PFSK-1 (cell line): ENCODE measurements around the gene GOLGA6A.

ENCODE experiments used
- FOXP2 ChIP-seq: optimal IDR thresholded peaks from 2 replicates; pipeline ENCODE3; 2011; ENCODE audit warnings: borderline replicate concordance, control low read depth, inconsistent platforms; ENCODE audit not compliant: insufficient read depth; ENCODE audit errors: extremely low read length, extremely low read depth
- POLR2AphosphoS5 ChIP-seq: IDR thresholded peaks from 2 replicates; pipeline ENCODE4 v1.6.1; 2012; ENCODE audit warnings: low read depth, mild to moderate bottlenecking, control low read depth, low read length, moderate library complexity
- SIN3A ChIP-seq: IDR thresholded peaks from 2 replicates; pipeline ENCODE4 v1.6.1; 2012; ENCODE audit warnings: mild to moderate bottlenecking, low read length, moderate library complexity, borderline replicate concordance; ENCODE audit not compliant: insufficient read depth
- TAF1 ChIP-seq: IDR thresholded peaks from 2 replicates; pipeline ENCODE4 v1.6.1; 2012; ENCODE audit warnings: low read length, control low read depth, borderline replicate concordance; ENCODE audit not compliant: insufficient read depth
- TF ChIP-seq, protein P1 (sequence below), 2 experiments: IDR thresholded peaks; 2 replicates each; pipeline versions ENCODE4 v1.6.1 to v1.8.0; 2011 to 2012; ENCODE audit warnings: low read depth in 2 of 2, low read length in 2 of 2, control low read depth in 1 of 2, inconsistent platforms in 1 of 2, mild to moderate bottlenecking in 1 of 2, moderate library complexity in 1 of 2; ENCODE audit not compliant: insufficient read depth in 1 of 2

The GOLGA6A gene

DNA sequence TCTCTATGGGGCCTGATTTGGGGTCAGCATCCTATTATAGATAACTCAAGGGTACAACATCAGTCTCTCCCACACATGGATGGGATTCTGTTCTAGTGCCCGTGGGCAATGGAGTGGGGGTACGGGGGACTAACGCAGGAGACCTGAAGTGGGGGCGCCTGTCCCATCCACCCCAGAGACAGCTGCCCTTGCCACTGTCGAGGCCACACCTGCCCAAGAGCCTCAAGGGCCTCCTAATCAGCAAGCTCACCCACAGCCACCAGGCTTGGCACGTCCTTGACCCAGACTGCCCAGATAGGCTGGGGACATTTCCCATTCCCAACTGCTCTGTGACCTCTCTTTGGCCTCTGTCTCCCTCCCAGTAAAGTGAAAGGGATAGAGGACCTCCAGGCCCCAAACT, 39.5 kb upstream of the GOLGA6A start:
- TF ChIP-seq SIN3A (no peak), FOXP2 (no peak), TAF1 (no peak), POLR2AphosphoS5 (no peak)
- TF ChIP-seq, protein P1, sequence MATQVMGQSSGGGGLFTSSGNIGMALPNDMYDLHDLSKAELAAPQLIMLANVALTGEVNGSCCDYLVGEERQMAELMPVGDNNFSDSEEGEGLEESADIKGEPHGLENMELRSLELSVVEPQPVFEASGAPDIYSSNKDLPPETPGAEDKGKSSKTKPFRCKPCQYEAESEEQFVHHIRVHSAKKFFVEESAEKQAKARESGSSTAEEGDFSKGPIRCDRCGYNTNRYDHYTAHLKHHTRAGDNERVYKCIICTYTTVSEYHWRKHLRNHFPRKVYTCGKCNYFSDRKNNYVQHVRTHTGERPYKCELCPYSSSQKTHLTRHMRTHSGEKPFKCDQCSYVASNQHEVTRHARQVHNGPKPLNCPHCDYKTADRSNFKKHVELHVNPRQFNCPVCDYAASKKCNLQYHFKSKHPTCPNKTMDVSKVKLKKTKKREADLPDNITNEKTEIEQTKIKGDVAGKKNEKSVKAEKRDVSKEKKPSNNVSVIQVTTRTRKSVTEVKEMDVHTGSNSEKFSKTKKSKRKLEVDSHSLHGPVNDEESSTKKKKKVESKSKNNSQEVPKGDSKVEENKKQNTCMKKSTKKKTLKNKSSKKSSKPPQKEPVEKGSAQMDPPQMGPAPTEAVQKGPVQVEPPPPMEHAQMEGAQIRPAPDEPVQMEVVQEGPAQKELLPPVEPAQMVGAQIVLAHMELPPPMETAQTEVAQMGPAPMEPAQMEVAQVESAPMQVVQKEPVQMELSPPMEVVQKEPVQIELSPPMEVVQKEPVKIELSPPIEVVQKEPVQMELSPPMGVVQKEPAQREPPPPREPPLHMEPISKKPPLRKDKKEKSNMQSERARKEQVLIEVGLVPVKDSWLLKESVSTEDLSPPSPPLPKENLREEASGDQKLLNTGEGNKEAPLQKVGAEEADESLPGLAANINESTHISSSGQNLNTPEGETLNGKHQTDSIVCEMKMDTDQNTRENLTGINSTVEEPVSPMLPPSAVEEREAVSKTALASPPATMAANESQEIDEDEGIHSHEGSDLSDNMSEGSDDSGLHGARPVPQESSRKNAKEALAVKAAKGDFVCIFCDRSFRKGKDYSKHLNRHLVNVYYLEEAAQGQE (IDR thresholded peaks at IDR 0.05; ENCODE audit: insufficient read depth in 1 of 2, low read depth in 2 of 2, low read length in 2 of 2): no peak

DNA sequence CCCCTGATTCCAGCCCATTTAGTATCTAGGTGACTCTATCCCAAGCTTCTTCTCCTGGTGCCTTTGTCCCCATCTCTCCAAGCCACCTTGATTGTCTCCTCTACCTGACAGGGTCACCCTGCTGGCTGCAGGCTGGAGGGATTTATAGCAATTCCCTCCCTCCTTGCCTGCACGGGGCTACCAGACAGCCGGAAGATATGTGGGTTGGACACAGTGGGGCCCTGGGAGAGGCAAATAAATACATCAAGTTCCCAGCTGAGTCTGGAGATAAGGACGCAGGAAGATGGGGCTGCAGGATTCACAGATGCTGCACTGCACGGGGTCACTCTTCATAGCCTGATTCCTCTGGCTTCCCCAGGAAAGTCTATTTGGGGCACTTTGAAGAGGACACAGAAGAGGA, 38.7 kb upstream of the GOLGA6A start:
- no peak for TF ChIP-seq SIN3A
- TF ChIP-seq, protein P1 (IDR thresholded peaks at IDR 0.05; ENCODE audit: insufficient read depth in 1 of 2, low read depth in 2 of 2, low read length in 2 of 2): no peak
- no peak for TF ChIP-seq FOXP2
- TF ChIP-seq TAF1: no peak
- no peak for TF ChIP-seq POLR2AphosphoS5

DNA sequence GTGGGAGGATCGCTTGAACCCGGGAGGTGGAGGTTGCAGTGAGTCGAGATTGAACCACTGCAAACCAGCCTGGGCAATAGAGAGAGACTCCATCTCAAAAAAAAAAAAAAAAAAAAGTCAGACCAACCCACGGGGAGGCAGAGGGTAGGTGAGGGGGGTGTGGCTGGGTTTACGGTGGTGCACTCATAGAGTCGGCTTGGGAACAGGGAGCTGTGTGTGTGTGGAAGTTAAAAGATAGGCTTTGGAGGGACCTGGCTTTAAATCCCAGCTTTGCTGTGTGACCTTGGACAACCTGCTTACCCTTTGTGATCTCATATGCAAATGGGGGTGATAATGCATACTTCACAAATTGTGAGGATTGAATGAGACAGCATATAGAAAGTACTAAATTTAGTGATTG, 38.1 kb upstream of the GOLGA6A start:
- TF ChIP-seq SIN3A (no peak), TAF1 (no peak), POLR2AphosphoS5 (no peak), FOXP2 (no peak)
- TF ChIP-seq, protein P1 (IDR thresholded peaks at IDR 0.05; ENCODE audit: insufficient read depth in 1 of 2, low read depth in 2 of 2, low read length in 2 of 2): no peak

DNA sequence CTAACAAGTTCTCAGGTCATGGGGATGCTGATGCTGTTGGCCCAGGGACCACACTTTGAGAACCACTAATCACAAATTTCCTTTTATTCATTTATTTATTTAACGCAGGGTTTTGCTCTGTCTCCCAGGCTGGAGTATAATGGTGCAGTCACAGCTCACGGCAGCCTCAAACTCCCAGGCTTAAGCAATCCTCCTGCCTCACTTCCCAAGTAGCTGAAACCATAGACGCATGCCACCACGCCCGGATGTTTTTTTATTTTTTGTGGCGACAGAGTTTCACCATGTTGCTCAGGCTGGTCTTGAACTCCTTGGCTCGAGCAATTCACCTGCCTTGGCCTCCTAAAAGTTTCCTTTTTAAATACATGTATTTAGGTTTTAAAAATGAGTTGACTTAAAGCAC, 27.4 kb upstream of the GOLGA6A start:
- TF ChIP-seq FOXP2 (no peak), SIN3A (no peak), POLR2AphosphoS5 (no peak), TAF1 (no peak)
- TF ChIP-seq, protein P1 (IDR thresholded peaks at IDR 0.05; ENCODE audit: insufficient read depth in 1 of 2, low read depth in 2 of 2, low read length in 2 of 2): no peak

DNA sequence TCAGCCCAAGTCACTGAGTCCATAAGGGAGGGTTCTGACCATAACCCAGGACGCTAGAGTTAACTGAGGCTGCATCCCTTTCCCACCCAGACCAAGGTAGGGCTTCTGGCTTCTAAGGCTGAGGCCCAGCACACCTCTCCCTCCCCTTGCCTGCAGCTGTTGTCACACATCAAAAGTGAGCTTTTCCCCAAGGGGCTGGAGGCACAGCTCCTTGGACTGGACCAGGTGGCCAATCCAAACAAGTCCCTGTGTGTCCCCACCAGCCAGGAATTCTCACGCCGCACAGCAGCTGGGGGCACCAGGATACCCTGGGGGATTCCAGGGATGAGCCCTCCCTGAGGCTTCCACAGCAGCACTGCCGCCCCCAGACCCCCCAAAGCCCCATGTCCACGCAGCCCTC, 25.8 kb upstream of the GOLGA6A start:
- TF ChIP-seq, protein P1 (IDR thresholded peaks at IDR 0.05; ENCODE audit: insufficient read depth in 1 of 2, low read depth in 2 of 2, low read length in 2 of 2): no peak
- TF ChIP-seq TAF1: no peak
- no peak for TF ChIP-seq SIN3A
- TF ChIP-seq POLR2AphosphoS5: no peak
- TF ChIP-seq FOXP2: no peak
